Peyer's patch (tissue), 4 donors: ENCODE data around the gene AMIGO3.

ENCODE experiments used
- CTCF ChIP-seq, 6 experiments: fragments of 450-650 bp in 4 of 6; fragments of 200-600 bp in 2 of 6; sonication (generic) in 1 of 6; IDR thresholded peaks; one replicate each; pipeline ENCODE4 v1.5.1; 2017 to 2019; ENCODE audit warnings: antibody characterized with exemption in 6 of 6, mild to moderate bottlenecking in 3 of 6, moderate library complexity in 1 of 6
- POLR2A ChIP-seq, 2 donors: fragments of 450-650 bp; IDR thresholded peaks; one replicate each; pipeline ENCODE4 v1.5.1; 2017; ENCODE audit warnings: antibody characterized with exemption in 2 of 2, mild to moderate bottlenecking in 2 of 2, moderate library complexity in 2 of 2

- TF ChIP-seq POLR2A (IDR thresholded peaks at IDR 0.05) (no peak), CTCF (IDR thresholded peaks at IDR 0.05) (no peak)
Measured at GRCh38 chr3:49712166-49712565, 7.3 kb downstream of the AMIGO3 start.
